ENCODE results near the gene ELN. TPM values are rescaled to one million over a fixed set of nuclear protein-coding genes. Genes with fewer than 3 reads are reported as not detected.

Gene ELN
- total RNA-seq, 4 donors from 2014 or later, result 29.6 to 224 (median 108) TPM

DNA sequence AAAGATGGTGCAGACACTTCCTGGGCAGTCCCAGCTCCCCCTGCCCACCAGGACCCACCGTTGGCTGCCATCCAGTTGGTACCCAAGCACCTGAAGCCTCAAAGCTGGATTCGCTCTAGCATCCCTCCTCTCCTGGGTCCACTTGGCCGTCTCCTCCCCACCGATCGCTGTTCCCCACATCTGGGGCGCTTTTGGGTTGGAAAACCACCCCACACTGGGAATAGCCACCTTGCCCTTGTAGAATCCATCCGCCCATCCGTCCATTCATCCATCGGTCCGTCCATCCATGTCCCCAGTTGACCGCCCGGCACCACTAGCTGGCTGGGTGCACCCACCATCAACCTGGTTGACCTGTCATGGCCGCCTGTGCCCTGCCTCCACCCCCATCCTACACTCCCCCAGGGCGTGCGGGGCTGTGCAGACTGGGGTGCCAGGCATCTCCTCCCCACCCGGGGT, 41.1 kb downstream of the ELN start:
- TF ChIP-seq, protein P1, sequence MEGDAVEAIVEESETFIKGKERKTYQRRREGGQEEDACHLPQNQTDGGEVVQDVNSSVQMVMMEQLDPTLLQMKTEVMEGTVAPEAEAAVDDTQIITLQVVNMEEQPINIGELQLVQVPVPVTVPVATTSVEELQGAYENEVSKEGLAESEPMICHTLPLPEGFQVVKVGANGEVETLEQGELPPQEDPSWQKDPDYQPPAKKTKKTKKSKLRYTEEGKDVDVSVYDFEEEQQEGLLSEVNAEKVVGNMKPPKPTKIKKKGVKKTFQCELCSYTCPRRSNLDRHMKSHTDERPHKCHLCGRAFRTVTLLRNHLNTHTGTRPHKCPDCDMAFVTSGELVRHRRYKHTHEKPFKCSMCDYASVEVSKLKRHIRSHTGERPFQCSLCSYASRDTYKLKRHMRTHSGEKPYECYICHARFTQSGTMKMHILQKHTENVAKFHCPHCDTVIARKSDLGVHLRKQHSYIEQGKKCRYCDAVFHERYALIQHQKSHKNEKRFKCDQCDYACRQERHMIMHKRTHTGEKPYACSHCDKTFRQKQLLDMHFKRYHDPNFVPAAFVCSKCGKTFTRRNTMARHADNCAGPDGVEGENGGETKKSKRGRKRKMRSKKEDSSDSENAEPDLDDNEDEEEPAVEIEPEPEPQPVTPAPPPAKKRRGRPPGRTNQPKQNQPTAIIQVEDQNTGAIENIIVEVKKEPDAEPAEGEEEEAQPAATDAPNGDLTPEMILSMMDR (IDR thresholded peaks at IDR 0.05; ENCODE audit: low read depth), result no peak

DNA sequence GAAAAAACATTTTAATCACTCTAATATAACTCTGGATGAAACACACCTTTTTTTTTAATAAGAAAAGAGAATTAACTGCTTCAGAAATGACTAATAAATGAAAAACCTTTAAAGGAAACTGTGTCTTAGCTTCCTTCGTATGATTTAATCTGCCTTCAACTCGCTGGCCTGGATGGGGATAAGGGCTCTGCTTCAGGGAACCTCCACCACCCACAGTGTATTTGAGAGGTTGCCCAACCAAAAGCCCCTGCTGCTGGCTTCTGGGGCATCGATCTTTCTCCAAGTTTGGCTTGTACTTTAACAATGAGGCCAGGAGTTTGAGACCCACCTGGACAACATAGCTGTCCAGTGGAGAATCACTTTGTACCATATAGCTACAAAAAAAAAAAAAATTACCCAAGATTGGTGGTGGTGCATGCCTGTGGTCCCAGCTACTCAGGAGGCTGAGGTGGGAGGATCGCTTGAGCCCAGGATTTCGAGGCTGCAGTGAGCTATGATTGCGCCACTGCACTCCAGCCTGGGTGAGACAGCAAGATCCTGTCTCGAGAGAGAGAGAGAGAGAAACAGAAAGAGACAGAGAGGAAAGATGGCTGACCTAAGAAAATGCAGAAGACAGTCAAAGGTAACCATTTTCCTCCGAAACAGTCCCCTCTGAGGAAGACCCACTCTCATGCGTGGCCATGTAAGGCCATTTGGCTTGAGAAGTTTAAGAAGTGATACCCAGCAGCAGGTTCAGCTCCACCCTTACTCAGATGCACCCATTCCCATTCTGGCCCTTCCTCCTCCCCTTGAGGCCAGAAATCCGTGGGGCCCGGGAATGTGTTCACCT, 42.0 kb downstream of the ELN start:
- TF ChIP-seq, protein P1 (IDR thresholded peaks at IDR 0.05; ENCODE audit: low read depth), result no peak

DNA sequence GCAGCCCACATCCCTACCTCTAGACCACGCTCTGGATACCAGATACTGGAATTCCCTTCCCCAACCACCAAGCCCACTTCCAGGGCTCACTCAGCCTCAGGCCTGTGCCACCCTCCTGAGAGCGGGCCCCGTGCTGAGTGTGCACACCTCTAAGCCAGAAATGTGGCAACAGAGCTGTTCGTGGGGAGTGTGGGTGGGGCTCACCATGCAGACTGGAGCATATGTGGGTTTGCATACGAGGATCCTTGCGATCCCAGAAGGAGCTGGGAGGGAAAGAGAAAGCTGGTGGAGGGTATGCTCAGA, 42.6 kb downstream of the ELN start:
- TF ChIP-seq, protein P1 (IDR thresholded peaks at IDR 0.05; ENCODE audit: low read depth), result no peak

DNA sequence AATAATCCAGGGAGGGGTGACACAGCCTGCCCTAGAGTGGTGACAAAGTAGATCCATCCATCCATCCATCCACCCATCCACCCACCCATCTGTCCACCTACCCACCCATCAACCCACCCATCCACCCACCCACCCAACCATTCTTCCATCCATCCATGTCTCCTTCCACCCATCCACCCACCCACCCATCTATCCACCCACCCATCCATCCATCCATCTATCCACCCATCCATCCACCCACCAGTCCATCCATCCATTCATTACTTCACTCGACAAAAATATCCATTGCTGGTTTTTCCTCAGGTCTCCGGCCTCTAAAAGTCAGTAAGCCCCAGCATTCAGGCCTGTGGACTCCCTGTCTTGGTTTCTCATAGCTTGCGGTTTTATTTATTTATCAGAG, 43.1 kb downstream of the ELN start:
- TF ChIP-seq, protein P1 (IDR thresholded peaks at IDR 0.05; ENCODE audit: low read depth), result no peak

DNA sequence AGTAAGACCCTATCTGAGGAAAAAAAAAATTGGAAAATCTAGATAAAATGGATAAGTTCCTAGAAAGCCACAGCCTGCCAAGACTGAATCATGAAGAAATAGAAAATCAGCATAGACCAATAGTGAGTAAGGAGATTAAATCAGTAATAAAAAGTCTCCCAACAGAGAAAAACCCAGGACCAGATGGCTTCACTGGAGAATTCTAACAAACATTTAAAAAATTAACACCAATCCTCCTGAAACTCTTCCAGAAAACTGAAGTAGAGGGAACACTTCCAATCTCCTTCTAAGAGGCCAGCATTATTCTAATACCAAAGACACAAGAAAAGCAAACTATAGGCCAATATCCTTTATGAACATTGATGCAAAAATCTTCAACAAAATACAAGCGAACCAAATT, 46.8 kb downstream of the ELN start:
- TF ChIP-seq, protein P1 (IDR thresholded peaks at IDR 0.05; ENCODE audit: low read depth), result no peak

DNA sequence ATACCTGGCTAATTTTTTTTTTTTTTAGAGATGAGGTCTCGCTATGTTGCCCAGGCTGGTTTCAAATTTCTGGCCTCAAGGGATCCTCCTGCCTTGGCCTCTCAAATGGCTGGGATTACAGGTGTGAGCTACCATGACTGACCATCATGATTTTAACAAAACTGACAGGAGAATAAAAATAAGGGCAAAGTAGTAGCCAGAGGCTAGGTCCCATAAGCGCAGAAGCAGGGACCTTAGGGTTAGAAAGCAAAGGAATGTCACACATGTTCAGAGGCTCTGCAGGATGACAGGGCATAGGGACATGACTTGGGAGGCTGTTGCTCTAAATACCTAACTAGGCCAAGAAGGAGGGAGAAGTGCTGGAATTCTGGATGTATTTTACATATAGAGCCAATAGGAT, 50.5 kb downstream of the ELN start:
- TF ChIP-seq, protein P1 (IDR thresholded peaks at IDR 0.05; ENCODE audit: low read depth), result no peak

DNA sequence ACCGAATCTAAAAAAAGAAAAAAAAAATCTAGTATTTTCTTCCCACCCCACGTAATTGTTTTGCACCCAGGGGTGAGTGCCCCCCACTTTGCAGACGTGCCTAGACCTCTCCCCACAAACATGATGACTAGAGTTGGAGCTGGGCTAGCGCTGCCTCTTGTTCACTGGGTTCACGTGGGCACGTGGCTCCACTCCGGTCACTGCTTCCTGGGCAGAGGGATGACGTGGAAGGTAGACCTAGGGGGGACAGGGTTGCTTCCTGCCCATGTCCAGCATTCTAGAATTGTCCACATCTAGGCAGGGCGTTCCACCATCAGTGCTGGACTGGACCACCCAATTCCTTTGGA, 54.8 kb downstream of the ELN start:
- TF ChIP-seq, protein P1 (IDR thresholded peaks at IDR 0.05; ENCODE audit: low read depth), result no peak

Data from subcutaneous adipose tissue (tissue), 4 donors.